ENCODE results near the gene AR. TPM values are rescaled to one million over a fixed set of nuclear protein-coding genes. Genes with fewer than 3 reads are reported as not detected.
A peak's percentile ranks its signal among the peaks of the same experiment; 100 is the strongest.
"Not testable (repeated sequence)": the region's sequence is repeated elsewhere in the genome, so short reads cannot be mapped to it uniquely, and the experiment has no call there.

AR gene
- total RNA-seq, 1 donor from 2014 or later, result 2.6 TPM

DNA sequence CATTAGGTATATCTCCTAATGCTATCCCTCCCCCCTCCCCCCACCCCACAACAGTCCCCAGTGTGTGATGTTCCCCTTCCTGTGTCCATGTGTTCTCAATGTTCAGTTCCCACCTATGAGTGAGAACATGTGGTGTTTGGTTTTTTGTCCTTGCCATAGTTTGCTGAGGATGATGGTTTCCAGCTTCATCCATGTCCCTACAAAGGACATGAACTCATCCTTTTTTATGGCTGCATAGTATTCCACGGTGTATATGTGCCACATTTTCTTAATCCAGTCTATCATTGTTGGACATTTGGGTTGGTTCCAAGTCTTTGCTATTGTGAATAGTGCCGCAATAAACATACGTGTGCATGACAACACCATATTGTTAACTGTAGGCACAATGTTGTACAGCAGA lies 93.5 kb downstream of the AR start:
- not testable (repeated sequence) for DNase-seq (ENCODE audit: low spot score)

DNA sequence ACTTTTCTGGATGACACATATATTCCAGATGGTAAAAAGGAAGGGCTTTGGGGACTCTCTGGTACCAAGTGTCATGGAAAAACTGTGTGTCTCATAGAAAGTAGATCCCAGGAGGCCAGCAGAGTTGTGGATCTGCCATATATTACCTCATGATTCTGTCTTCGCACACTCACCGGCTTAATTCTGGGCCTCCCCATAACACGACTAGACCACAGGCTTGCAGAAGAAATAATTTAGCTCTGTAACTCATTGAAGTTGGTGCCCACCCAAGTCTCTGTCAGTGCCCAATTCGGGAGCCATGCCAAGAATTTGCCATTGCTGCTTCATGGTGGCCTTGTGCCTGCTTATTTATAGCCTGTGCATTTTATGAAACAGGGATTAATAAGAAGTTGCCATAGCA lies 104.5 kb downstream of the AR start:
- no peak for DNase-seq (ENCODE audit: low spot score)

GRCh38 chrX:67651437-67652142 lies 107.8 kb downstream of the AR start:
- no peak for DNase-seq (ENCODE audit: low spot score)

DNA sequence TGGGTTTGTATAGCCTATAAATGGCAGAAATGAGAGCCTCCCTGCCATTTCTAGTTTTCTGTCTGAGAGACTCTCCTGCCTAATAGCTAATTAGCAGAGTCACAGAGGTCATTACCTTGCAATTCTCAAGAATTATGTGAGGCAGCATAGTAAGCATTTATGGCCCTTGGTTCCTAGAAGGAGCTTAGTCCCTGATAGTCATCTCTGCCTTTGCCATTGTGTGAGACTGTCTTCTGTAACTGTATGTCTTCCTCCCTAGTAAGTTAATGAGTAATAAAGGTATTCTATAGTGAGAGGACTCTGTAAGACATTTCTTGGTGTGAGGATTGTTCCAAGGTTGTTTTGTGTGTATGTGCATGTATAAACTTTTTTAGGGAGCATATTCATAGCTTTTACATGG lies 108.7 kb downstream of the AR start:
- DNase-seq (ENCODE audit: low spot score), result no peak

DNA sequence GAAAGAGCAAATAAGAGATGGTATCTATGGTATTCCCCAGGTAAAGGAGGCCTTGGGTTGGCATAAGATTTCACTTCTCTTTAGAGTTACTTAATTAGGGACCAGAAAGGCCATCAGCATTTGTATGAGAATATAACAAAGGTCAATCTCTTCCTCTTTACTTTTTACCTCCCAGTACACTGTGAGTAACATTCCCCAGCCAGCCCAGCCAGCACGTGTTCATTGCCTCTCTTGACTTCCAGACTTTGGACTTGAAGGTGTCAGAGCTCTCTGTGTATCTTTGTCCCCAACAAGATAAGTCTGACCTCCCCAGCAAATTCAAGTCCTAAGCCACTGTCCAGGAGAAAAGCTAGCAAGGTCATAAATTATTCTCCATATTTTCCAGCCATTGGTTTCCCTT lies 110.5 kb downstream of the AR start:
- DNase-seq (ENCODE audit: low spot score), result no peak

GRCh38 chrX:67665583-67665982 lies 121.8 kb downstream of the AR start:
- no peak for DNase-seq (ENCODE audit: low spot score)

DNA sequence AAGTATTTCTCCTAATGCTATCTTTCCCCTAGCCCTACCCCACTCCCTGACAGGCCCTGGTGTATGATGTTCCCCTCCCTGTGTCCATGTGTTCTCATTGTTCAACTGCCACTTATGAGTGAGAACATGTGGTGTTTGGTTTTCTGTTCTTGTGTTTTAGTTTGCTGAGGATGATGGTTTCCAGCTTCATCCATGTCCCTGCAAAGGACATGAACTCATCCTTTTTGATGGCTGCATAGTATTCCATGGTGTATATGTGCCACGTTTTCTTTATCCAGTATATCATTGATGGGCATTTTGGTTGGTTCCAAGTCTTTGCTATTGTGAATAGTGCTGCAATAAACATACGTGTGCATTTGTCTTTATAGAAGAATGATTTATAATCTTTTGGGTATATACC lies 126.9 kb downstream of the AR start:
- not testable (repeated sequence) for DNase-seq (ENCODE audit: low spot score)

GRCh38 chrX:67673741-67674274 lies 130.0 kb downstream of the AR start:
- peak; percentile 17 for DNase-seq (ENCODE audit: low spot score)

GRCh38 chrX:67674741-67675140 lies 130.9 kb downstream of the AR start:
- no peak for DNase-seq (ENCODE audit: low spot score)

GRCh38 chrX:67684136-67684535 lies 140.3 kb downstream of the AR start:
- no peak for DNase-seq (ENCODE audit: low spot score)

DNA sequence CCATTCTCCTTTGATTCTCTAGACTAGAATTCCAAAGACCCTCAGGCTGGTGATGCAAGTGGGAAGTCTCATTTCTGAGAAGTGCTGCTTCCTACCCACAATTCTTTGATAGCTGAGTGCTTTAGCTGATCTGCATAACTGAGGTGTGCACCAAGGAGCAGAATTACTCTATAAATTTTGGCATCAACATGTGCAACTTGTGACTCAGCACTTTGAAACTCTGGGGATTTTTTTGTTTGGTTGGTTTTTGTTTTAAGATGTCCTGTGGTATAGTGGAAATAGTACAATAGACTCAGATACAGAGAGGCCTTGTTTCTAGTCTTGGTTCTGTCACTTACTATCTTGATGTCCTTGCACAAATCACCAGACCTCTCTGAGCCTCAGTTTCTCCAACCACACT lies 148.4 kb downstream of the AR start:
- DNase-seq (ENCODE audit: low spot score), result no peak

DNA sequence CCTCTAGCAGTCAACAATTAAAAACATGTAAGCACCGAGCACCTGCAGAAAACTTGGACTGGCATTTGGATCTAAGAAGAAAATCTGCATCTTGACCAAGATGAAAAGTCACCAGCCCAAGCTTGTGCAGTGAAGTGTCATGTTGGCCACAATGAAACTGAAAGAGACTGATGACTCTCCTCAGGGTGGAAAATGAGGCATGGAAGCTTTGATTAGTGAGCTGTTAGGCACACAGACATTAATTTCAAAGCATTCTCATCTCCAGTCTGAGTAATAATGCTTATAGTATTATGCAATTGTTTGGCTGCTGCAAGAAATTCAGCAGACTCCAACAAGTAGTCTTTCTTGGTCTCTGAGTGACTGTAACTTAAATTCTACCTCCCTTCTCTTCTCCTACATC lies 150.1 kb downstream of the AR start:
- DNase-seq (ENCODE audit: low spot score), result peak; percentile 4

- DNase-seq (ENCODE audit: low spot score), result no peak
Measured at GRCh38 chrX:67697452-67697851, 153.6 kb downstream of the AR start.

- no peak for DNase-seq (ENCODE audit: low spot score)
Measured at GRCh38 chrX:67700602-67701001, 156.8 kb downstream of the AR start.

- DNase-seq (ENCODE audit: low spot score), result no peak
Measured at GRCh38 chrX:67714004-67714403, 170.2 kb downstream of the AR start.

DNA sequence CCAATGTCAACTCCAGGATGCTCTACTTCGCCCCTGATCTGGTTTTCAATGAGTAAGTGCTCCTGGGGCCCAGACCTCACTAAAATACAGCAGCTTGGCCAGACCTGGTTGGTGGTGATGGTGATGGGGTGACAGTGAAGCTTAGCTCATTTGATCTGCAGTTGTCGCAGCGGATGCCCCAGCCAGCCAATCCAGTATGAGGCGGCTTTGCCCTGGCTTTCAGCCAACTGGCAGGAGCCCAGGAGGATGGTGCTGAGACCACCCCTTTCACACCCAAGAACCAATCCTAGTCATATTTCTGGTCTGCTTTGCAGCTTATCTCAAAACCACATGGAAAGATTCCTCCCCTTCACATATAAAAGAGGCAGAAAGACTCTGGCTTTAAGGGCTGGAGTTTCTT lies 173.8 kb downstream of the AR start:
- DNase-seq (ENCODE audit: low spot score), result no peak

DNA sequence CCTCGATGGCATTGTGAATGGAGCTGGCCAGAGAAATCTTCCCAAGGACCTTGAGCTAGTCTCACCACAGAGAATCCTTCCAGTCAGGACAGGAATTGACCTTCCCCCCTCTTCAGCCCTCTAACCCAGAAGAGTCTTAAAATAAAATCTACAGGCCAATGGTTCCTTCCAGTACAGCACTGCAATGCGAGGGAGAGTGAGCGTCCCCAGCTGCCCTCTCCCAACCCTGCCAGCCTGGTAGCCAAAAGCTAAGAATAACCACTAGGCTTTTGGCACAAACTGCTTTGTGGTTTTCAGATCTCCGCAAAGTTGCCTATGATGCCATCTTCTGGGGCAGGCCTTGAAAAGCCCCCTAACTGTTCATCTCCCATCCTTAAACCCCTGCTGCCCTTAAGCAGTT lies 175.1 kb downstream of the AR start:
- DNase-seq (ENCODE audit: low spot score), result no peak

DNA sequence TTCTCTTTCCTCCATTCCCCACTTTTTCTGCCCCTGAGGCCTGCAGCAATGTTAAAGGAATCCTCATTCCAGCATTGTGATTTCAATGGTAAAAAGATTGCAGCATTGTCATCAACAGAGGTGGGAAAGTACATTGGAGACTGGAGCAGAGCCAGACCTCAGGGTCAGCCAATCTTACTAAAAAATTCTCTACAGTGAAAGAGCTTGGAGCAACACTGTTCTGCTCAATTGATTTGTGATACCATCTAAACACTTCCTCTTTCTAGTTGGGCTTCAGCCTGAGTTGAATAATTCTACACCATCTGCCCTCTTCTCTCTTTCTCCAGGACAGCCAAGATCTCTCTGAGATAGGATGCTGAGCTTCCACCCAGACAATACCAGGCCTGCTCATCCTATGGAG lies 176.5 kb downstream of the AR start:
- DNase-seq (ENCODE audit: low spot score), result no peak

DNA sequence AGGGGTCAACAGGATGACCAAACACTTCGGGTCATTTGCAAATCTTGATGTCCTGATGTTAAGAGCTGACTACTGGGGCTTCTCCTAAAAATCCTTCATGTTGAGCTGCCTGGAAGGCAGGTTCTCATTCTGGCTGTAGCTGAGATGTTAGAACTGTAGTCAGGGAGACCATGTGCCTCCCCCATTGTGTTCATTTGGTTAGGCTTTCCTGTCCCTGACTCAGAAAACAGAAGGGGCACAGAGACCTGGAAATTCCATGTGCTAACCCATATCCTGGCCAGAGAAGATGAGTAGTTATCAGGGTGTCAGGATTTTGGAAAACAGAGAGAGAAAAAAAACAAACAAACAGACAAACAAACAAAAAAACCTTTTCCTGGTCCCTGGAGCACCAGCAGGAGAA lies 177.5 kb downstream of the AR start:
- no peak for DNase-seq (ENCODE audit: low spot score)

- no peak for DNase-seq (ENCODE audit: low spot score)
Measured at GRCh38 chrX:67723580-67724351, 179.9 kb downstream of the AR start.

DNA sequence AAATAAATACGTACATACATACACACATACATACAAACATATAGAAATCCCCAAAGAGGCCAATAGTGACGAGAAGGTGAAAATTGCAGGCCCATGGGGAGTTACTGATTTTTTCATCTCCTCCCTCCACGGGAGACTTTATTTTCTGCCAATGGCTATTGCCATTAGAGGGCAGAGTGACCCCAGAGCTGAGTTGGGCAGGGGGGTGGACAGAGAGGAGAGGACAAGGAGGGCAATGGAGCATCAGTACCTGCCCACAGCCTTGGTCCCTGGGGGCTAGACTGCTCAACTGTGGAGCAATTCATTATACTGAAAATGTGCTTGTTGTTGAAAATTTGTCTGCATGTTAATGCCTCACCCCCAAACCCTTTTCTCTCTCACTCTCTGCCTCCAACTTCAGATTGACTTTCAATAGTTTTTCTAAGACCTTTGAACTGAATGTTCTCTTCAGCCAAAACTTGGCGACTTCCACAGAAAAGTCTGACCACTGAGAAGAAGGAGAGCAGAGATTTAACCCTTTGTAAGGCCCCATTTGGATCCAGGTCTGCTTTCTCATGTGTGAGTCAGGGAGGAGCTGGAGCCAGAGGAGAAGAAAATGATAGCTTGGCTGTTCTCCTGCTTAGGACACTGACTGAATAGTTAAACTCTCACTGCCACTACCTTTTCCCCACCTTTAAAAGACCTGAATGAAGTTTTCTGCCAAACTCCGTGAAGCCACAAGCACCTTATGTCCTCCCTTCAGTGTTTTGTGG lies 180.7 kb downstream of the AR start:
- no peak for DNase-seq (ENCODE audit: low spot score)

GRCh38 chrX:67725471-67725870 lies 181.7 kb downstream of the AR start:
- DNase-seq (ENCODE audit: low spot score), result no peak
